ENCODE results near the gene CTRB1. TPM values are rescaled to one million over a fixed set of nuclear protein-coding genes. Genes with fewer than 3 reads are reported as not detected.

Gene CTRB1
- total RNA-seq, 1 experiment from 2014 or later, result not detected

- no peaks in the 10 kb centered on the region for H3K4me1 ChIP-seq (ENCODE audit: insufficient read depth, low read length)
- H3K4me2 ChIP-seq (ENCODE audit: insufficient read depth, insufficient read length, low read length), result no peak overlapping the region
- H2AK5ac ChIP-seq (ENCODE audit: insufficient read length, low read length), result no peak overlapping the region
- H3T11ph ChIP-seq (ENCODE audit: low read length), result no peak overlapping the region
- H2BK15ac ChIP-seq (ENCODE audit: low read depth, low read length), result no peak overlapping the region
- no peaks in the 10 kb centered on the region for H3K27me3 ChIP-seq (ENCODE audit: insufficient read depth, low read length)
- no peaks in the 10 kb centered on the region for H3K79me1 ChIP-seq (ENCODE audit: insufficient read depth, low read depth, low read length, poor library complexity, severe bottlenecking)
- no peak overlapping the region for H3K23ac ChIP-seq (ENCODE audit: insufficient read length, low read depth, low read length)
- no peak overlapping the region for H3K9ac ChIP-seq (ENCODE audit: extremely low read depth, insufficient read length, low read length)
- H3K18ac ChIP-seq (ENCODE audit: insufficient read length, low read depth, low read length), result no peak overlapping the region
- H3K27me3 Mint-ChIP-seq (ENCODE audit: low read depth), result peaks cover 2% of the 10 kb centered on the region; the same call in 1 of the 2 replicates
- WGBS (ENCODE audit: extremely low coverage, insufficient read length, low lambda C conversion rate), result no CpG with 5 or more reads among the region's 6 CpGs
- H3K23me2 ChIP-seq (ENCODE audit: insufficient read length, low read depth, low read length, poor library complexity, severe bottlenecking), result no peaks in the 10 kb centered on the region
- H2BK120ac ChIP-seq (ENCODE audit: low read depth, low read length, poor library complexity, severe bottlenecking), result no peak overlapping the region
- H4K20me1 ChIP-seq (ENCODE audit: control insufficient read depth, insufficient read depth, insufficient read length), result no peaks in the 10 kb centered on the region
- H3K56ac ChIP-seq (ENCODE audit: insufficient read length, low read depth, low read length), result no peak overlapping the region
- H3K27ac ChIP-seq (ENCODE audit: insufficient read length, low read depth, low read length), result no peak overlapping the region
- H4K5ac ChIP-seq (ENCODE audit: insufficient read length, low read depth, low read length), result no peak overlapping the region
- no peaks in the 10 kb centered on the region for H3K4me1 Mint-ChIP-seq
- H3K36me3 Mint-ChIP-seq (ENCODE audit: insufficient read depth in 1 of 3, low read depth in 3 of 3), result peaks cover 12 to 22% (median 21%) of the 10 kb centered on the region in 3 experiments; a peak in 6 of 7 replicates
- peaks cover 25 to 28% of the 10 kb centered on the region in 2 experiments for H3K9me3 Mint-ChIP-seq
- TF ChIP-seq, protein P1, sequence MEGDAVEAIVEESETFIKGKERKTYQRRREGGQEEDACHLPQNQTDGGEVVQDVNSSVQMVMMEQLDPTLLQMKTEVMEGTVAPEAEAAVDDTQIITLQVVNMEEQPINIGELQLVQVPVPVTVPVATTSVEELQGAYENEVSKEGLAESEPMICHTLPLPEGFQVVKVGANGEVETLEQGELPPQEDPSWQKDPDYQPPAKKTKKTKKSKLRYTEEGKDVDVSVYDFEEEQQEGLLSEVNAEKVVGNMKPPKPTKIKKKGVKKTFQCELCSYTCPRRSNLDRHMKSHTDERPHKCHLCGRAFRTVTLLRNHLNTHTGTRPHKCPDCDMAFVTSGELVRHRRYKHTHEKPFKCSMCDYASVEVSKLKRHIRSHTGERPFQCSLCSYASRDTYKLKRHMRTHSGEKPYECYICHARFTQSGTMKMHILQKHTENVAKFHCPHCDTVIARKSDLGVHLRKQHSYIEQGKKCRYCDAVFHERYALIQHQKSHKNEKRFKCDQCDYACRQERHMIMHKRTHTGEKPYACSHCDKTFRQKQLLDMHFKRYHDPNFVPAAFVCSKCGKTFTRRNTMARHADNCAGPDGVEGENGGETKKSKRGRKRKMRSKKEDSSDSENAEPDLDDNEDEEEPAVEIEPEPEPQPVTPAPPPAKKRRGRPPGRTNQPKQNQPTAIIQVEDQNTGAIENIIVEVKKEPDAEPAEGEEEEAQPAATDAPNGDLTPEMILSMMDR (conservative IDR thresholded peaks at IDR 0.05), result no peak
- H2BK12ac ChIP-seq (ENCODE audit: insufficient read length, low read depth, low read length), result no peak overlapping the region
- no peak overlapping the region for H2AFZ ChIP-seq (ENCODE audit: low read length)
- no peak overlapping the region for H2BK20ac ChIP-seq (ENCODE audit: low read depth, low read length, poor library complexity, severe bottlenecking)
- no peak overlapping the region for H4K91ac ChIP-seq (ENCODE audit: insufficient read length, low read depth, low read length)
- no peak overlapping the region for H3K14ac ChIP-seq (ENCODE audit: insufficient read depth, low read length)
- peaks cover 10% of the 10 kb centered on the region for H3K9me3 ChIP-seq (ENCODE audit: control insufficient read depth, low read depth, low read length)
- H4K8ac ChIP-seq (replicated peaks; ENCODE audit: insufficient read length, low read depth, low read length), result no peak overlapping the region
- H3K79me2 ChIP-seq (ENCODE audit: insufficient read depth, low read length), result no peaks in the 10 kb centered on the region
- no peak overlapping the region for H2BK5ac ChIP-seq (ENCODE audit: insufficient read length, low read length)
- no peak for DNase-seq
- no peak overlapping the region for H3K4me3 Mint-ChIP-seq
- H3K4ac ChIP-seq (ENCODE audit: low read depth, low read length), result no peak overlapping the region
- no peak overlapping the region for H3K27ac Mint-ChIP-seq
Observed at GRCh38 chr16:75179208-75179607, 39.6 kb upstream of the CTRB1 start.

All from H9 (cell line).